ENCODE results near the gene EFHD2. TPM values are rescaled to one million over a fixed set of nuclear protein-coding genes. Genes with fewer than 3 reads are reported as not detected.

Gene EFHD2
- total RNA-seq, 1 experiment from 2014 or later: 69.7 TPM

DNA sequence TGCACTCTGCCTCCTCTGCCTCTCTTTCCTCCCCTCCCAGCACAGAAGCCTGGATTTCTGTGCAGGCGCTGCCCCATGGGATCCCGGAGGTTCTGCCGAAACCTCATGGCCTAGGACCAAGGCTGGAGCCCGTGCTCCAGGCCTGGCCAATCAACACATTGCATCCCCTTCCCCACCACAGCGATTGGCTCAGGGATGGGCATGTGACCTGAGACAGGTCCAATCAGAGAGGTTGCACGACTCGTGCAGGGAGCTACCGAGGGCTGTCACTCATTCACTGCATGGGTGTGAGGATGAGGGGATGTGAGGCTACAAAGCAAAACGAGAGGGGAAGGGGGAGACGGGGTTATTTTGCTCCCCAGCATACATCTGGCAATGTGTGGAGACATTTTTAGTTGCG lies 62.9 kb downstream of the EFHD2 start:
- DNase-seq (ENCODE audit: low read depth, low spot score) (no peak), ATAC-seq (no peak)
- Histone ChIP-seq H3K4me1 (ENCODE audit: control insufficient read depth in 1 of 2, insufficient read depth in 2 of 2, low read length in 2 of 2) (no peaks in the 10 kb centered on the region), H3K4me2 (ENCODE audit: low read length) (no peak overlapping the region), H3K27ac (ENCODE audit: low read depth, low read length) (no peak overlapping the region), H3K4me3 (replicated peaks in 1 of 2; ENCODE audit: low read depth in 1 of 2, low read length in 2 of 2) (no peak overlapping the region), H3K9me3 (ENCODE audit: control insufficient read depth in 1 of 2, insufficient read depth in 1 of 2, low read depth in 1 of 2, low read length in 2 of 2) (no peaks in the 10 kb centered on the region; a peak in 1 of 4 replicates), H2AFZ (ENCODE audit: low read depth, low read length, poor library complexity, severe bottlenecking) (no peak overlapping the region), H3K27me3 (ENCODE audit: insufficient read depth, low read length) (no peaks in the 10 kb centered on the region), H3K9ac (ENCODE audit: low read length) (no peak overlapping the region), H3K79me2 (ENCODE audit: insufficient read depth, low read length) (no peaks in the 10 kb centered on the region), H3K9me2 (ENCODE audit: insufficient read depth) (no peaks in the 10 kb centered on the region), H3K36me3 (ENCODE audit: control insufficient read depth in 1 of 2, insufficient read depth in 2 of 2, low read length in 2 of 2) (no peaks in the 10 kb centered on the region), H4K20me1 (ENCODE audit: insufficient read depth) (no peaks in the 10 kb centered on the region)
- BruUV-seq (replicated peaks): no TSS peak
- ChIA-PET RAD21 (ENCODE audit: low non-redundant PET in 1 of 2, low total read pairs in 2 of 2, uncharacterized antibody in 2 of 2, unreplicated experiment in 2 of 2) (no interaction called here), POLR2A (no interaction called here), CTCF (no interaction called here)
- no peak for TF ChIP-seq ELF1 (IDR thresholded peaks at IDR 0.05; ENCODE audit: borderline replicate concordance, low read depth)
- TF ChIP-seq, protein P1, sequence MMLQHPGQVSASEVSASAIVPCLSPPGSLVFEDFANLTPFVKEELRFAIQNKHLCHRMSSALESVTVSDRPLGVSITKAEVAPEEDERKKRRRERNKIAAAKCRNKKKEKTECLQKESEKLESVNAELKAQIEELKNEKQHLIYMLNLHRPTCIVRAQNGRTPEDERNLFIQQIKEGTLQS (IDR thresholded peaks at IDR 0.05): no peak
- no peak for TF ChIP-seq JUND (IDR thresholded peaks at IDR 0.05)
- no peak for TF ChIP-seq CBX3 (IDR thresholded peaks at IDR 0.05; ENCODE audit: low read depth)
- TF ChIP-seq, protein P2, sequence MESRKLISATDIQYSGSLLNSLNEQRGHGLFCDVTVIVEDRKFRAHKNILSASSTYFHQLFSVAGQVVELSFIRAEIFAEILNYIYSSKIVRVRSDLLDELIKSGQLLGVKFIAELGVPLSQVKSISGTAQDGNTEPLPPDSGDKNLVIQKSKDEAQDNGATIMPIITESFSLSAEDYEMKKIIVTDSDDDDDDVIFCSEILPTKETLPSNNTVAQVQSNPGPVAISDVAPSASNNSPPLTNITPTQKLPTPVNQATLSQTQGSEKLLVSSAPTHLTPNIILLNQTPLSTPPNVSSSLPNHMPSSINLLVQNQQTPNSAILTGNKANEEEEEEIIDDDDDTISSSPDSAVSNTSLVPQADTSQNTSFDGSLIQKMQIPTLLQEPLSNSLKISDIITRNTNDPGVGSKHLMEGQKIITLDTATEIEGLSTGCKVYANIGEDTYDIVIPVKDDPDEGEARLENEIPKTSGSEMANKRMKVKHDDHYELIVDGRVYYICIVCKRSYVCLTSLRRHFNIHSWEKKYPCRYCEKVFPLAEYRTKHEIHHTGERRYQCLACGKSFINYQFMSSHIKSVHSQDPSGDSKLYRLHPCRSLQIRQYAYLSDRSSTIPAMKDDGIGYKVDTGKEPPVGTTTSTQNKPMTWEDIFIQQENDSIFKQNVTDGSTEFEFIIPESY (IDR thresholded peaks at IDR 0.05; ENCODE audit: extremely low read depth, insufficient replicate concordance, low read length): no peak
- no peak for TF ChIP-seq EGR1 (IDR thresholded peaks at IDR 0.05; ENCODE audit: low read depth)
- TF ChIP-seq CEBPB (IDR thresholded peaks at IDR 0.05; ENCODE audit: low read depth): no peak
- intact Hi-C loops (cut with micrococcal nuclease): no loop called here

DNA sequence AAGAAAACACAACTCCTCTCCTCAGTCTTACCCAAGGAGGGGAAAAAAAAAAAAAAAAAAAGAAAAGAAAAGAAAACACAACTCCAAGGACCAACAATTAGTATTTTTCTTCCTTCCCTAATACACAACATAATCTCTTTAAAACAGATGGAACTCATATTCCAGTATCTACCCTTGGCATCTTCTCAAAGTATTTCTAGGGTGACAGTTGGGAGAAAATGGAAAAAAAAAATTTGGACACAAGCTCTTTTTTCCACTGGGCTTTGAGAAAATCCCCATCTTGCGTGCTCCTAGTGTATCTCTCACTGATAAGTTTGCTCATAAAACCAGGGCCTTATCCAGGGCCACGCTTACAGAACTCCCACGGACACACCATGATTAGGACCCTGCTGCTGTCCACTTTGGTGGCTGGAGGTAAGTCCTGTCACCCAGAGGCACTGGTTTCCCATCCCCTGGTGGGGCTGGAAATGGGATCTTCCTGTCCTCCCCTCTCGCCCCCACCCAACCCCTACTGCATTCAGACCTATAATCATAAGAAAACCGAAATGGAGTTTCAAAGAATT lies 66.1 kb downstream of the EFHD2 start, which contains the start of gene CELA2B:
Gene CELA2B, plus strand, starts transcription at position 353 of the 563 bp plus-strand sequence. Its CDS starts 22 bp downstream, at position 375.
- intact Hi-C loops (cut with micrococcal nuclease): loop anchor here (1.0 kb wide), 1 partner anchor 20 kb away; the partner anchor contains the start of gene CELA2A
- no peaks in the 10 kb centered on the region for H4K20me1 ChIP-seq (ENCODE audit: insufficient read depth)
- CTCF ChIA-PET: no interaction called here
- H3K27me3 ChIP-seq (ENCODE audit: insufficient read depth, low read length): no peaks in the 10 kb centered on the region
- no peaks in the 10 kb centered on the region for H3K36me3 ChIP-seq (ENCODE audit: control insufficient read depth in 1 of 2, insufficient read depth in 2 of 2, low read length in 2 of 2)
- no peak within 1 kb of the TSS for H3K9ac ChIP-seq (ENCODE audit: low read length)
- DNase-seq (ENCODE audit: low read depth, low spot score): no peak
- H3K79me2 ChIP-seq (ENCODE audit: insufficient read depth, low read length): no peaks in the 10 kb centered on the region
- H3K4me1 ChIP-seq (ENCODE audit: control insufficient read depth in 1 of 2, insufficient read depth in 2 of 2, low read length in 2 of 2): no peaks in the 10 kb centered on the region
- H2AFZ ChIP-seq (ENCODE audit: low read depth, low read length, poor library complexity, severe bottlenecking): no peak within 1 kb of the TSS
- ATAC-seq: no peak
- no peak within 1 kb of the TSS for H3K4me2 ChIP-seq (ENCODE audit: low read length)
- POLR2A ChIA-PET: no interaction called here
- H3K9me2 ChIP-seq (ENCODE audit: insufficient read depth): no peaks in the 10 kb centered on the region
- no peaks in the 10 kb centered on the region; a peak in 1 of 4 replicates for H3K9me3 ChIP-seq (ENCODE audit: control insufficient read depth in 1 of 2, insufficient read depth in 1 of 2, low read depth in 1 of 2, low read length in 2 of 2)
- no TSS peak for BruUV-seq (replicated peaks)
- no peak within 1 kb of the TSS for H3K4me3 ChIP-seq (replicated peaks in 1 of 2; ENCODE audit: low read depth in 1 of 2, low read length in 2 of 2)
- H3K27ac ChIP-seq (ENCODE audit: low read depth, low read length): no peak within 1 kb of the TSS
- RAD21 ChIA-PET (ENCODE audit: low non-redundant PET in 1 of 2, low total read pairs in 2 of 2, uncharacterized antibody in 2 of 2, unreplicated experiment in 2 of 2): no interaction called here
- TF ChIP-seq, protein P1 (IDR thresholded peaks at IDR 0.05): no peak
- no peak for TF ChIP-seq SIN3A (IDR thresholded peaks at IDR 0.05; ENCODE audit: low read depth)
- TF ChIP-seq, protein P2 (IDR thresholded peaks at IDR 0.05; ENCODE audit: extremely low read depth, insufficient replicate concordance, low read length): no peak
- TF ChIP-seq EGR1 (IDR thresholded peaks at IDR 0.05; ENCODE audit: low read depth): no peak
- TF ChIP-seq SP1 (IDR thresholded peaks at IDR 0.05; ENCODE audit: low read depth): no peak
- no peak for TF ChIP-seq ZNF274 (IDR thresholded peaks at IDR 0.05; ENCODE audit: low read depth, low read length)

Data from HCT116 (cell line).